Lung microvascular endothelial cell (primary cell): Measurements from ENCODE around the gene QSOX1. TPM values are rescaled to one million over a fixed set of nuclear protein-coding genes. Genes with fewer than 3 reads are reported as not detected.
A peak's percentile ranks its signal among the peaks of the same experiment; 100 is the strongest.
"Not testable (repeated sequence)": the region's sequence is repeated elsewhere in the genome, so short reads cannot be mapped to it uniquely, and the experiment has no call there.

Source experiments
- DNase-seq, 2 donors: peaks; one replicate each; pipeline versions ENCODE4 v3.0.0 to v3.0.0-alpha.2; 2010; ENCODE audit warnings: low read depth in 2 of 2
- total RNA-seq: library from RNA; depleted of rRNA; stranded (reverse); fragments of >200 nt; gene quantifications from 2 replicates; pipeline ENCODE4 v1.2.1, GENCODE V29; 2014

Gene QSOX1
- 36.8 and 51.2 TPM in 2 replicates for total RNA-seq

- peak; percentile 93 for DNase-seq
These were observed at the start of gene QSOX1 for GRCh38 chr1:180154325-180155181. Gene QSOX1, plus strand, starts transcription at chr1:180154869. Its CDS starts 39 bp downstream, at chr1:180154908.

GRCh38 chr1:180112091-180112490 lies 42.6 kb upstream of the QSOX1 start:
- no peak for DNase-seq

- no peak for DNase-seq
These were observed 41.6 kb upstream of the QSOX1 start for GRCh38 chr1:180112984-180113647.

DNA sequence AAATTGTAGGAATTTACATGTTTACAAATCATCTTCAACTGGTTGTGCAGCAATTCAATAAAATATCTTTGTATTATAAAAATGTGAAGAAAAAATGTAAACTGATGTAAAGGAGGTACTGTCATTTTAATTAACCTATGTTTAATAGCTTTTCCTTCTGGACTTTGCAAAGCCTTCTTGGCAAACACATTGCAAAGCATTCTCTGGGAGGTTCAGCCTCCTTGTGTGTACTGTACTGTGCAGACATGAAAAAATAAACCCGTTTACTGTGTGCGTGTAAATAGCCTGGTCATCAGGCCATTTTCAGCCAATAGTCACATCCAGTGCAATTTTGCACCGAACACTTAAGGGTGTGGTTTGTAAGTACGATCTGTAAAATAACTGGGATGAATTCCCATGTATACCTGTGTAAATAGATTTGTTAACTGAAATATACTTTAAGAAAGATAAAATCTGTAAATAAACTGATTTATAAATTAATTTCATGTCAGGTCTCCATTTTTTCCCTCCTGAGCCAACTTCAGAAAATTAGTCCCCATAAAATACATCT lies 40.2 kb upstream of the QSOX1 start:
- no peak for DNase-seq

DNA sequence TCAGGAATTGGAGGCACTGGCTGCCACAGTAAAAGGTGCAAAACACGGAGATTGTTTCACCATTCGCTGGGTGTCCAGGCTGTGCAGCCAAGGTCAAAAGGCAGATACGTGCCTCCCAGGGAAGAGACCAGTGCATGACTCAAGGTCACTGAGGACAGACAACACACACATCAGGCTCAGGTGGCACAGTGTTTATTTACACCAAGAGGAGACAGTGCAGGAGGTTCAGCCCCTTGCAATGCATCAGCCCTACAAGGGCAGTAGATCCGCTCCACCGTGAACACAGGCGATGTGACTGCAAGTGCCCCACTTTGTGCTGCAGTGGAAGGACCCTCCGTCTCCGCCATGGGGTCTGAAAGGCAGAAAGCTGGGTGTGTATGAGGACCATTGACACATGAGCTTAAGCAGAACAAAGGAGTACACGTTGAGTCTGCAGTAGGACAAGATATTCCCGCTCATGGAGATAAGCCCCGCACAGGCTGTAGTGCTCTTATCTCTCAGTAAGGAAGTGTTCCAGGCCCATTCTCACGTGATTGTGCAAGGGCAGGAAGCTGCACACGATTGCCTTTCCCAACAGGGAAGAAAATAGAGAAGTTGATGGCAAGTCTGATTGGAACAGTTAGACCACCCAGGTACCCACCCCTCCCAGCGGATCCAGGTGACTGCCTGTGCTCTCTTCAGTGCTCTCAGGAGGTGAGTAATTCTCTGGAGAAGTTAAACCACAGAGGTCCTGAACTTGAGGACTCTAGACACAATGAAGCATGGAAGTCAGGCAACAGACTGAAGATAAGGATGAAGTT lies 37.5 kb upstream of the QSOX1 start:
- DNase-seq: peak in 1 of 2 donors; percentile 4

- DNase-seq: peak in 1 of 2 donors; percentile 12
These were observed 36.9 kb upstream of the QSOX1 start for GRCh38 chr1:180117764-180118116.

- no peak for DNase-seq
These were observed 34.8 kb upstream of the QSOX1 start for GRCh38 chr1:180119837-180120236.

DNA sequence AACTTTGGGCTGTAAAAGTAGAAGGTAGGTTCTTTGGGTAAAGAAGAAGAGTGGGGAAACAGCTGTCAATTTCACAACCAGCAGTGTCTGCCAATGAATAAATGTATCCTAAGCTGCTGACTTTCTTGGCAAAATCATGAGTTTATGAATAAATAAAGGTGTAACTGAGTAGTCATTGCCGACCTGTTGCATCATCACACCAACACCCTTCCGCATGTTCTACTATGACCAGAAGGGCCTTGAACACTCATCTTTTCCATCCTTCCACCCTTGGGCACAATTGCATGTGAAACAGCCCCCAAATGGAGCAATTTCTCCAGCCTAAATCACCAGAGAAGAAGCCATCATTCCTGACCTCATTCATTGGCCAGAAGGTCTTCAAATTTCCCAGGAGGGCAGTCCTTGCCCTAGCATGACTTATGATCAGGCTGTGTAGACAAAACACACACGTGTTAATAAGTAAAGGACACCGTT lies 31.2 kb upstream of the QSOX1 start:
- no peak for DNase-seq

DNA sequence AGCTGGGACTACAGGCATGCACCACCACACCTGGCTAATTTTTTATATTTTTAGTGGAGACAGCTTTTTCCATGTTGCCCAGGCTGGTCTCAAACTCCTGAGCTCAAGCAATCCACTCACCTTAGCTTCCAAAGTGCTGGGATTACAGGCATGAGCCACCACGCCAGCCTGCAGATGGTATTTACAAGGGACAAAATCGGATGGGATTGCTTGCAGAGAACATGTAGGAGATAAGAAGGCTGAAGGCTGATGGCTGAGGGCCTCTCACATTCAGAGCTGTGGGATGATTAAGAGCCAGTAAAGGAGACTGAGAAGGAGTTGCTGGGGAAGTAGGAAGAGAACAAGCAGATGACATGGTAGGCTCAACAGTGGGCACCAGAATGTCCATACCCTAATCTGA lies 24.0 kb upstream of the QSOX1 start:
- no peak for DNase-seq

- peak in 1 of 2 donors; percentile 86 for DNase-seq
These were observed 23.2 kb upstream of the QSOX1 start for GRCh38 chr1:180131510-180131909.

DNA sequence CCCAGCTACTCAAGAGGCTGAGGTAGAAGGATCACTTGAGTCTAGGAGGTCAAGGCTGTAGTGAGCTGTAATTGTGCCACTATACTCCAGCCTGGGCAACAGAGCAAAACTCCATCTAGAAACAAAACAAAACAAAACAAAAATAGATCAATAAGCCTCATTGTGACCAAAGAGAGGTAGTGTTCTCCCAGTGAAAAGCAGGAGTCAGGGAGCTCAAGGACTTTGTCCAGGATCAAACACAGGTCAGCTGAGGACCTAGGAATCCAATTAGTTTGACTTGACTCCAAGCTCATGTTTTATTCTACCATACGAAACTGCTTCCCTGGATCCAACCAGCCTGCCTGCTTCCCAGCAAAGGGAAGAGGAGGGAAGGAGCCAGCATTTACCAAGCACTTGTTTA lies 21.5 kb upstream of the QSOX1 start:
- DNase-seq: no peak

- DNase-seq: not testable (repeated sequence)
These were observed 21.0 kb upstream of the QSOX1 start for GRCh38 chr1:180133688-180134087.

- DNase-seq: no peak
These were observed 19.1 kb upstream of the QSOX1 start for GRCh38 chr1:180135535-180135934.

GRCh38 chr1:180136331-180136967 lies 18.2 kb upstream of the QSOX1 start:
- DNase-seq: peak in 1 of 2 donors; percentile 82

DNA sequence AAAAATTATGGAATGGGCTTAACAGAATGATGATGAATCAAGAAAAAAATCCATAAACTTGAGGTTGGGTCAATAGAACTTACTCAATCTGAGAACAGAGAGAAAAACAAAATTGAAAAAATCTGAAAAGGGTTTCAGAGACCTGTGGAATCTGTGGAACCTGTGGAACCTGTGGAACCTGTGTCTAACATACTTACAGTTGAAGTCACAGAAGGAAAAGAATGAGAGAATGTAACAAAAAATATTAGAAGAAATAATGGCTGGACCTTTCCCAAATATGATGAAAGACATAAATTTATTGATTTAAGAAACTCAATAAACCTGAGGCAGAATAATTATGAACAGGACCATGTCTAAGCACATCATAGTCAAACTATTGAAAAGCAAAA lies 17.7 kb upstream of the QSOX1 start:
- DNase-seq: no peak

- DNase-seq: peak in 1 of 2 donors; percentile 28
These were observed 16.9 kb upstream of the QSOX1 start for GRCh38 chr1:180137776-180138175.

GRCh38 chr1:180141381-180141934 lies 13.2 kb upstream of the QSOX1 start:
- no peak for DNase-seq

DNA sequence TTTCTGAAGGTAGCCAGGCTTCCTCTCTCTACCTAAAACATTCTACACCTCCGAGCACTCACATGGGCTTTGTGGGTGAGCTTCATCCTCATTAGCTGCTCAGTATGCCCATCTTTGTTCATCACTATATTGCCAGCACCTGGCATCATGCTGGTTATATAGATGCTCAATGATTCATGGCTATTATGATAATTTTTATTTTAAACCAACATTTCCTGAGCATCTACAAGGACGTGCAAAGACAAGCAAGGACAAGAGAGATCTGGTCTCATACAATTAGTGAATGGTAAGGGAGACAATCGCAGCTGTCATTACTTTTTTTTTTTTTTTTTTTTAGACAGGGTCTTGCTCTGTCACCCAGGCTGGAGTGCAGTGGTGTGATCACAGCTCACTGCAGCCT lies 11.3 kb upstream of the QSOX1 start:
- no peak for DNase-seq

DNA sequence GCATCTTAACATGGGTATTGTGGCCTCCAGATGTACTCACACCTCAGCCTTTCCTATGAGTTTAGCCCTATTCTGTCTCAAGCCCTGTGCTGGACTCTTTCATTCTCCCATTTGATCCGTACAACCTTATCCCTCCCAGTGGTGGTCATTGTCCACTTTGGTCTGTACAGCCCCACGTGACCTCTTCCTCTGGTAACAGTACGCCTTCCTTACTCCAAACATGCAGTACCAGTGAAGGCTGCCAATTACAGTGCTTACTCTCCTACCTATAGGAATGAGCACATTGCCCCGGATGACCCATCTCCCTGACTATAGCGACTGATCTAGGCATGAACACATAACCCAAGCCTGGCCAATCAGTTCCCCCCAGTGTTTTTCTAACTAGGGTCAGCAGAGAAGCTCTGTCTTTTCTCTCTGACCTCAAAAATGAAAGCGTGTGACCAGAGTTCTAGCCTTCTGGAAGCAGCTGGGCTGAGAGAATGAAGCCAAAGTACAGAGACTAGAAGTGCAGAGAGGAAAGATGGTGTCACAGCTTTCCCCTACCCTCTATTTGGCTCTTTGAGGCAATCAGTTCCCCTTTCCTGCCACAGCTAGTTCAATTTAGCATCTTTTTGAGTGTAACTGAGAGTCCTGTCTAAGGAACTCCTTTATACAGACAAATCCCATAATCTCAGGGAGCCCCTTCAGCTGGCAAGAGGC lies 9.9 kb upstream of the QSOX1 start:
- DNase-seq: no peak

DNA sequence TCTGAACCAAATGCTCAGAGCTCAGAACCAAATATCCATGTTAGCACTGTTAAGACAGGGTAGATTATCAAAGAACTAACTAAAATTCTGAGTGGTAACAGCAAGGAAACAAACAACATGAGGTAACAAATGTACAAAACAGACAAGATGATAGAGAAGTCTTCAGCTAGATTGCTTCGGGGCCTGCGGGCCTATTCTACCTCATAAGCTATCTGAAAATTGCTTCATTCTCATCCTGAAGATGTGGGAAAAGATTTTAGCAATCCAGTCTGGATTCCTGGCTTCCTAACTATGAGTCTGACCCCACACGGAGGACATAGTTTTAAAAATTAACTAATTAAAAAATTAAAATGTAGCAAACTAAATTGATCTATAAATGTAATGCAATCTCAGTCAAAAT lies 9.2 kb upstream of the QSOX1 start:
- no peak for DNase-seq
